Ishikawa (cell line): ENCODE measurements around the gene OSBPL6.

ENCODE experiments used
- CREB1 ChIP-seq: IDR thresholded peaks from 2 replicates; pipeline ENCODE4 v1.6.1; 2012; ENCODE audit warnings: low read depth
- EGR1 ChIP-seq: IDR thresholded peaks from 2 replicates; pipeline ENCODE4 v1.6.1; 2012
- EP300 ChIP-seq: IDR thresholded peaks from 2 replicates; pipeline ENCODE4 v1.6.1; 2012; ENCODE audit warnings: borderline replicate concordance
- FOXM1 ChIP-seq: IDR thresholded peaks from 2 replicates; pipeline ENCODE4 v1.6.1; 2012; ENCODE audit warnings: low read depth, borderline replicate concordance
- RAD21 ChIP-seq: IDR thresholded peaks from 2 replicates; pipeline ENCODE4 v1.6.1; 2012; ENCODE audit warnings: low read depth
- REST ChIP-seq: IDR thresholded peaks from 2 replicates; pipeline ENCODE4 v1.6.1; 2012; ENCODE audit warnings: low read depth, mild to moderate bottlenecking
- TAF1 ChIP-seq: IDR thresholded peaks from 2 replicates; pipeline ENCODE4 v1.6.1; 2012; ENCODE audit warnings: low read depth, mild to moderate bottlenecking
- TCF12 ChIP-seq: IDR thresholded peaks from 2 replicates; pipeline ENCODE4 v1.6.1; 2012; ENCODE audit warnings: low read depth
- YY1 ChIP-seq: IDR thresholded peaks from 2 replicates; pipeline ENCODE4 v1.6.1; 2012; ENCODE audit warnings: low read depth
- ZBTB7A ChIP-seq: IDR thresholded peaks from 2 replicates; pipeline ENCODE4 v1.6.1; 2012; ENCODE audit warnings: low read depth
- TF ChIP-seq, protein P1 (sequence below): IDR thresholded peaks from 2 replicates; pipeline ENCODE4 v1.6.1; 2012
- TF ChIP-seq, protein P2 (sequence below): IDR thresholded peaks from 2 replicates; pipeline ENCODE4 v1.6.1; 2012

DNA sequence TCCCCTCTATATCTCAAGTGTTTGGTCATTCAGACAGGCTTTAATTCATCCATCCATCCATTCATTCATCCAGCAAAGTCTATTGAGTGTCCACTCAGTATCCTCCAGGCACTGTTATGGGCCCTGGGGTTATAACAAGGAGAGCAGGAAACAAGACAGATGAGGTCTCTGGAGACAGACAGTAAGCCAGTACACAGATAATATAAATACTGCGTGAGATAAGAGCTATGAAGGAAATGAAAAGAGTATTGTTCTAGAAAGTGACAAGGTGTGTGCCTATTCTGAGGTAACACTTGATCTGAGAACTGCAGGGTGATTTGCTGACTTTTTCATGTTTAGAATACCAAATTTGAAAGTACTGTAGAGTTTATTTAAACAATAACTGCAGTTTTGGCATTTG, 98.3 kb downstream of the OSBPL6 start:
- TF ChIP-seq, protein P1, sequence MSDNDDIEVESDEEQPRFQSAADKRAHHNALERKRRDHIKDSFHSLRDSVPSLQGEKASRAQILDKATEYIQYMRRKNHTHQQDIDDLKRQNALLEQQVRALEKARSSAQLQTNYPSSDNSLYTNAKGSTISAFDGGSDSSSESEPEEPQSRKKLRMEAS: no peak
- TF ChIP-seq EP300 (no peak), EGR1 (no peak), CREB1 (no peak), FOXM1 (no peak), ZBTB7A (no peak), REST (no peak), TAF1 (no peak), YY1 (no peak), RAD21 (no peak), TCF12 (no peak)
- TF ChIP-seq, protein P2, sequence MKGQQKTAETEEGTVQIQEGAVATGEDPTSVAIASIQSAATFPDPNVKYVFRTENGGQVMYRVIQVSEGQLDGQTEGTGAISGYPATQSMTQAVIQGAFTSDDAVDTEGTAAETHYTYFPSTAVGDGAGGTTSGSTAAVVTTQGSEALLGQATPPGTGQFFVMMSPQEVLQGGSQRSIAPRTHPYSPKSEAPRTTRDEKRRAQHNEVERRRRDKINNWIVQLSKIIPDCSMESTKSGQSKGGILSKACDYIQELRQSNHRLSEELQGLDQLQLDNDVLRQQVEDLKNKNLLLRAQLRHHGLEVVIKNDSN: no peak
